ENCODE results near the gene RAB28.

- TF ChIP-seq CTCF (IDR thresholded peaks at IDR 0.05) (no peak), POLR2A (IDR thresholded peaks at IDR 0.05) (no peak)
Observed at GRCh38 chr4:13511101-13511500, 27.0 kb upstream of the RAB28 start.

All from upper lobe of left lung (tissue), 4 donors.